IMR-90 (cell line): Measurements from ENCODE around the gene KLHL17. TPM values are rescaled to one million over a fixed set of nuclear protein-coding genes. Genes with fewer than 3 reads are reported as not detected.

ENCODE experiments used
- ATAC-seq: fragments of 200-7000 bp; cut with Tn5 transposase; 2 replicates; pipeline ENCODE4 v1.9.1; 2020; ENCODE audit warnings: low read depth, mild to moderate bottlenecking, moderate library complexity
- BruUV-seq: library from RNA; stranded (reverse); fragments of 400-500 nt; replicated peaks from 2 replicates; lab custom pipeline; 2021; lab: Mats Ljungman, UMichigan
- CTCF ChIA-PET: fragments of 300-600 bp; formaldehyde crosslinking; extraction: SDS; loops from one replicate; lab custom pipeline; 2021; ENCODE audit warnings: antibody characterized with exemption; lab: Yijun Ruan, JAX
- POLR2A ChIA-PET: fragments of 300-600 bp; sonication (Branson Sonifier 250); formaldehyde crosslinking; loops from one replicate; lab custom pipeline; 2022; ENCODE audit warnings: antibody characterized with exemption; ENCODE audit not compliant: unreplicated experiment; lab: Charles Lee
- DNase-seq: peaks from one replicate; pipeline ENCODE4 v3.0.0; 2013
- H2AFZ ChIP-seq: replicated peaks from 2 replicates; pipeline ENCODE3; 2013; ENCODE audit warnings: low read length, mild to moderate bottlenecking; ENCODE audit not compliant: poor library complexity
- H2AK5ac ChIP-seq: 2 replicates; pipeline ENCODE4 v1.6.1; 2013; ENCODE audit warnings: low read depth, low read length, inconsistent platforms
- H2AK9ac ChIP-seq: replicated peaks from 2 replicates; pipeline ENCODE3; 2013; ENCODE audit warnings: mild to moderate bottlenecking, low read depth, low read length, moderate library complexity; ENCODE audit not compliant: poor library complexity
- H2BK120ac ChIP-seq: 2 replicates; pipeline ENCODE4 v1.6.1; 2013; ENCODE audit warnings: low read depth, low read length, inconsistent platforms
- H2BK15ac ChIP-seq: 3 replicates; pipeline ENCODE4 v1.6.1; 2013; ENCODE audit warnings: low read depth, low read length, inconsistent platforms
- H2BK20ac ChIP-seq: 2 replicates; pipeline ENCODE4 v1.6.1; 2013; ENCODE audit warnings: low read depth, mild to moderate bottlenecking, inconsistent platforms, low read length, moderate library complexity
- H2BK5ac ChIP-seq: 2 replicates; pipeline ENCODE4 v1.6.1; 2013; ENCODE audit warnings: mild to moderate bottlenecking, low read depth, low read length, inconsistent platforms; ENCODE audit not compliant: poor library complexity, severe bottlenecking
- H3K14ac ChIP-seq: replicated peaks from 2 replicates; pipeline ENCODE4 v1.6.1; 2013; ENCODE audit warnings: low read depth, low read length, inconsistent platforms
- H3K18ac ChIP-seq: 2 replicates; pipeline ENCODE4 v1.6.1; 2013; ENCODE audit warnings: low read depth, low read length, control low read depth
- H3K23ac ChIP-seq: 2 replicates; pipeline ENCODE4 v1.6.1; 2013; ENCODE audit warnings: low read depth, low read length, inconsistent platforms
- H3K27ac ChIP-seq: 2 replicates; pipeline ENCODE4 v1.5.1; 2013; ENCODE audit warnings: mild to moderate bottlenecking, control low read depth, low read length; ENCODE audit not compliant: insufficient read depth
- H3K27me3 ChIP-seq: 2 replicates; pipeline ENCODE4 v1.6.1; 2013; ENCODE audit warnings: low read length; ENCODE audit not compliant: control insufficient read depth, insufficient read depth
- H3K36me3 ChIP-seq: 2 replicates; pipeline ENCODE4 v1.6.1; 2013; ENCODE audit warnings: low read length, mixed read lengths; ENCODE audit not compliant: control insufficient read depth, insufficient read depth
- H3K4ac ChIP-seq: 2 replicates; pipeline ENCODE4 v1.6.1; 2013; ENCODE audit warnings: low read depth, low read length, inconsistent platforms
- H3K4me1 ChIP-seq: 2 replicates; pipeline ENCODE4 v1.6.1; 2013; ENCODE audit warnings: low read length, mixed read lengths; ENCODE audit not compliant: control insufficient read depth, insufficient read depth
- H3K4me2 ChIP-seq: 2 replicates; pipeline ENCODE4 v1.6.1; 2013; ENCODE audit warnings: low read depth, mild to moderate bottlenecking, control low read depth, low read length, moderate library complexity
- H3K4me3 ChIP-seq: 2 replicates; pipeline ENCODE4 v1.5.1; 2013; ENCODE audit warnings: low read depth, mild to moderate bottlenecking, control low read depth, low read length, moderate library complexity; ENCODE audit not compliant: insufficient read depth
- H3K56ac ChIP-seq: 2 replicates; pipeline ENCODE4 v1.6.1; 2013; ENCODE audit warnings: low read length, inconsistent platforms; ENCODE audit not compliant: insufficient read depth; ENCODE audit errors: extremely low read depth
- H3K79me1 ChIP-seq, 2 experiments: 2 replicates each; pipeline ENCODE4 v1.6.1; 2013; ENCODE audit warnings: low read length in 2 of 2, inconsistent platforms in 1 of 2, low read depth in 1 of 2
- H3K9ac ChIP-seq: 2 replicates; pipeline ENCODE4 v1.6.1; 2013; ENCODE audit warnings: low read depth, low read length, control low read depth
- H3K9me1 ChIP-seq: 2 replicates; pipeline ENCODE4 v1.6.1; 2013; ENCODE audit warnings: low read length, inconsistent platforms; ENCODE audit not compliant: insufficient read depth
- H3K9me3 ChIP-seq: 2 replicates; pipeline ENCODE4 v1.6.1; 2013; ENCODE audit warnings: low read length; ENCODE audit not compliant: control insufficient read depth, insufficient read depth
- H4K20me1 ChIP-seq: 2 replicates; pipeline ENCODE4 v1.6.1; 2013; ENCODE audit warnings: low read length, inconsistent platforms; ENCODE audit not compliant: insufficient read depth
- H4K5ac ChIP-seq: 2 replicates; pipeline ENCODE4 v1.6.1; 2013; ENCODE audit warnings: mild to moderate bottlenecking, low read depth, low read length, control low read depth
- H4K8ac ChIP-seq, 2 experiments: 2 replicates each; pipeline ENCODE4 v1.6.1; 2013; ENCODE audit warnings: low read depth in 2 of 2, low read length in 2 of 2, control low read depth in 1 of 2, inconsistent platforms in 1 of 2
- H4K91ac ChIP-seq: 2 replicates; pipeline ENCODE4 v1.6.1; 2013; ENCODE audit warnings: low read depth, low read length, inconsistent platforms; ENCODE audit not compliant: insufficient read depth
- MAZ ChIP-seq: IDR thresholded peaks from 2 replicates; pipeline ENCODE4 v1.6.1; 2012; ENCODE audit warnings: low read depth, mild to moderate bottlenecking, low read length, improper control_type of control experiment, moderate library complexity, borderline replicate concordance
- POLR2A ChIP-seq: IDR thresholded peaks from 2 replicates; pipeline ENCODE4 v1.6.1; 2012; ENCODE audit warnings: mild to moderate bottlenecking, low read depth, low read length
- WGBS, 2 experiments: methylation state at CpG; one replicate each; pipeline versions ENCODE4 v1.1.5 to v1.1.7; 2013; ENCODE audit warnings: missing lambda C conversion rate in 2 of 2; ENCODE audit not compliant: insufficient read length in 1 of 2; ENCODE audit errors: extremely low coverage in 2 of 2; 5-methylcytosine and 5-hydroxymethylcytosine counted together
- dilution Hi-C: fragments of 300-500 bp; cut with HindIII; formaldehyde crosslinking; loops from one replicate; pipeline ENCODE4 v1.14.3; 2018; ENCODE audit warnings: low sequenced_read_pairs; ENCODE audit not compliant: unreplicated experiment
- in situ Hi-C: fragments of 300-500 bp; cut with MboI; formaldehyde crosslinking; loops from 3 replicates; pipeline ENCODE4 v1.14.3; 2019; ENCODE audit warnings: low sequenced_read_pairs, inconsistent platforms, mixed read lengths
- intact Hi-C: fragments of 100-400 bp; cut with micrococcal nuclease; formaldehyde crosslinking; loops from 2 replicates; pipeline ENCODE4 v1.10.0; 2022
- polyA plus RNA-seq, 3 experiments: library from polyadenylated mRNA; depleted of rRNA; stranded (reverse); fragments of >200 nt; gene quantifications; 2 replicates each; pipeline ENCODE4 v1.2.3, GENCODE V29; 2012; ENCODE audit warnings: low replicate concordance in 1 of 3
- total RNA-seq: library from RNA; depleted of rRNA; stranded (reverse); fragments of >200 nt; gene quantifications from 2 replicates; pipeline ENCODE4 v1.2.3, GENCODE V29; 2012

Gene KLHL17
- total and polyA plus RNA-seq, 2 of the 4 experiments (the other 2 are of a cell fraction), result 3.4 to 41.0 TPM

GRCh38 chr1:996851-997712 lies 36.7 kb downstream of the KLHL17 start:
- H4K91ac ChIP-seq, result no peak overlapping the region
- ChIA-PET POLR2A (no interaction called here), CTCF (no interaction called here)
- H3K36me3 ChIP-seq, result no peaks in the 10 kb centered on the region
- no peak overlapping the region; the same call in 1 of the 2 replicates for H3K14ac ChIP-seq
- no peak overlapping the region for H4K5ac ChIP-seq
- no peak overlapping the region for H3K9ac ChIP-seq
- peaks cover 4% of the 10 kb centered on the region; the same call in 1 of the 2 replicates for H3K4me1 ChIP-seq
- dilution Hi-C loops (no loop called here), in situ Hi-C loops (no loop called here), intact Hi-C loops (no loop called here)
- H2AK9ac ChIP-seq, result peak overlapping the region; percentile 55
- no peaks in the 10 kb centered on the region for H3K27me3 ChIP-seq
- TF ChIP-seq POLR2A (peak; percentile 46), MAZ (no peak)
- BruUV-seq, result no TSS peak
- H2BK120ac ChIP-seq, result no peak overlapping the region
- no peak overlapping the region for H3K56ac ChIP-seq
- peaks cover 4% of the 10 kb centered on the region for H3K9me3 ChIP-seq
- H2BK5ac ChIP-seq, result no peak overlapping the region
- no peak overlapping the region for H2AK5ac ChIP-seq
- no peak overlapping the region for H3K4me2 ChIP-seq
- no peak overlapping the region for H3K23ac ChIP-seq
- 86% methylated on average over 11 of the region's 24 CpGs; no CpG with 5 or more reads in 1 of the 2 experiments for WGBS, 2 experiments
- peaks cover 3 to 26% of the 10 kb centered on the region in 2 experiments; a peak in 3 of 4 replicates for H3K79me1 ChIP-seq
- DNase-seq (no peak), ATAC-seq (no peak)
- H2BK15ac ChIP-seq, result no peak overlapping the region
- H3K27ac ChIP-seq, result no peak overlapping the region
- H3K4ac ChIP-seq, result no peak overlapping the region
- no peak overlapping the region for H3K18ac ChIP-seq
- H4K8ac ChIP-seq, result no peak overlapping the region
- H2BK20ac ChIP-seq, result no peak overlapping the region
- no peaks in the 10 kb centered on the region for H3K9me1 ChIP-seq
- H2AFZ ChIP-seq, result no peak overlapping the region
- H4K20me1 ChIP-seq, result peaks cover 6% of the 10 kb centered on the region; the same call in 1 of the 2 replicates
- no peak overlapping the region for H3K4me3 ChIP-seq
